GM21529 (cell line): Measurements from ENCODE around the gene MEN1.

Source experiments
- ATAC-seq: cut with Tn5 transposase; IDR thresholded peaks from one replicate; pipeline ENCODE4 v1.9.1; 2021; ENCODE audit not compliant: unreplicated experiment

Gene MEN1

GRCh38 chr11:64810271-64810890 lies at the start of gene MEN1:
Gene MEN1 (minus strand): TSS chr11:64810551. CDS start chr11:64810109, 442 bp downstream.
- ATAC-seq: peak; percentile 58

- peak; percentile 70 for ATAC-seq
Measured at GRCh38 chr11:64859542-64860414, 49.4 kb upstream of the MEN1 start.

DNA sequence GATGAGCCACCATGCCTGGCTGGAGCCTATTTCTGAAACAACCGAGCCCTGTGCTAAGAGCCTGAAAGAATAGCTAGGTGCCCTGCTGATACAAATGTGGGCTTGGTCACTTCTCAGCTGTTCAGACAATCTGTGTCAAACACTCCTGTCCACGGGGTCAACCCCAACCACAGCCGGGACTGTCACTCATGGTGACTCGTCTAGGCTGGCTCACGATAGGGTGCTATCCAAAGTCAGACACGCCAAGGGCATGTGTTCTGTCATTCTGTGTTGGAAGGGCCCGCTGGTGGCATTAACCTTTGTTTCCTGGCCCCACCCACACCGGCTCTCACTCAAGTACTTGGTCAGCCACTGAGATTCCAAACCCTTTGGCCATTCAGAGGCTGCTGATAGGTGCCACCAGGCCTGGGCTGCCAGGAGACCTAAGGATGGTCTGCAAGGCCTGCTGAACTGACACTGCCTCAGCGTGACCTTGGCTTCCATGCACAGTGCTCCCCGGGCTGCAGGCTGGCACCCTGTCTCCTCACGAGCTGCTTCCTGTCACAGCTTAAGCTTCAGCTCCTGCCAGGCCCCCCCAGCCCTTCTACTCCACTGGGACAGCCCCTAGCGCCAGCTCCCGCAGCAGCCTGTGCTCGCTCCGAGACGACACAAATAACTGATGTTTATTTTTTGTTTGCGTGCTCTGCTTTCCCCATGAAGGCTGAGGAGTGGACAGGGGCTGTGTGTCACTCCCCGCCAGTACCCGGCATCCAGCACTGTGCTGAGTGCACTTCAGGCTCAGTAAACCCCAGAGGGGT lies 48.3 kb upstream of the MEN1 start:
- peak; percentile 12 for ATAC-seq

- no peak for ATAC-seq
Measured at GRCh38 chr11:64857485-64857884, 47.1 kb upstream of the MEN1 start.

DNA sequence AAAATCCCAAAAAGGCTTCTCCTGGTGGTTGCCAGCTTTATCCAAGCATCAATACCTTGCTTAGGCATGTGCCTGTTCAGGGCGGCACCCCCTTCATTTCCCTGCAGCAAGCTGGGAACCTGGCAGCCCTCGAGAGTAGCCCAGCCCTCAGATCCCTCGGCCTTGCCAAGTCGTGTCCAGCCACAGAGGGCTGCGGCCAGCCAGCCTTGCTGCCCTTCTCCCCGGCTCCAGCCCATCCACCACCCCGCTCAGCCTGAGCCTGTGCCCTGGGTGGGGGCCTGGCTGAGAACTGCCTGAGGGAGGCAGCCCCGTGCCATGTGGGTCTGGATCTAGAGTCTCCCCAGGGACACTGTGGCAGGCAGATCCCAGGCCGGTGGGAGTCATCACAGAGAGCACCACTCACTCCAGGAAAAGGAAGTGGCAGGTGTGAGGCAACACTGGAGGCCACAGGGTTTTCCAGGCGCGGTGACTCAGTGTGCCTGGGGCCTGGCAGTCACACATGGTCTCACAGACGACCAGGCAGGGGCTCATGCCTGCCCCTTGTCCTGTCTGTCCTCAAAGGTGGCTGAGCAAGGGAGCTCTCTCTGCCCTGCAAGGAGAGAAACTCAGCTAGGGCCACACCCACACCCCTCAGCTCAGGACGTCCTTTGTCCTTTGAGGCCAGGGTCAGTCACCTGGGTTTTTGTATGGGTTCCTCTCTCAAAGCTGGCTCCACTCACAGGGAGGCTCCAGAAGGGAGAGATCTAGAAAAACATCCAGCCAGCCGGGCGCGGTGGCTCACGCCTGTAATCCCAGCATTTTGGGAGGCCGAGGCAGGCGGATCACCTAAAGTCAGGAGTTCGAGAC lies 46.3 kb upstream of the MEN1 start:
- no peak for ATAC-seq

- no peak for ATAC-seq
Measured at GRCh38 chr11:64855596-64856304, 45.4 kb upstream of the MEN1 start.

GRCh38 chr11:64854534-64855502 lies 44.5 kb upstream of the MEN1 start:
- no peak for ATAC-seq

DNA sequence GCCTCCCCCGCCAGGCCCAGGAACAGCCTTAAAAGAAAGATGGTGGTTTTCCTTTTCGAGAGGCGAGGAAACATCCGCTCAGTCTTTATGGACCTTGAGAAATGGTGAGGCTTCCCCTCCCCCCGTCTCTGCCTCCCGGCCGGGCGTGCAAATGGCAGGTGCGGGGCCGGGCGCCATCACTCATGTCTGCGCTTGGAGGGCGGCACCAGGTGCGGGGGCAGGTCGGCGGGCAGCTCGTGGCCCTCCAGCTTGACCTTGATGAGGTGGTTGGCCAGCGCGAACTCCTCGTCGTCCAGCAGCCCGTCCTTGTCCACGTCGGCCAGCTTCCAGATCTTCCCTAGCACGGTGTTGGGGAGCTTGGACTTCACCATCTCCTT lies 43.8 kb upstream of the MEN1 start:
- ATAC-seq: no peak

DNA sequence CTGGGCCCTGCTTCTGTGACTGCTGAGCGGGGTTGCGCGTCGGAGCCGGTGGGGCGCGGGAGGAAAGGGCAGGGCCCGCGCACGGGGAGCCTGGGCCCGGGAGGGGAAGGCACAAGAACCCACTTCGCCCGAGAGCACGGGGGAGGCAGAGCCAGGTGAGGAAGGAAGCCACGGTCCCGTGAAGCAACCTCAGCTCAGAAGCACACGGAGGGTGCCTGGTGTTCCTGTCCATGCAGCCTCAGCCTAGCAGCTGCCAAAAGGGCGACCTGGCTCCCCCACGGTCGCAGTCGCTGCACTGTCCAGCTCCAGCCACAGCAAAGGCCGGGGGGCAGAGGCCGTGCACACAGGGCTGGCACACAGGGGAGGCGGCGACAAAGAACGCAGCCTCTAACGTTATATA lies 43.4 kb upstream of the MEN1 start:
- no peak for ATAC-seq

DNA sequence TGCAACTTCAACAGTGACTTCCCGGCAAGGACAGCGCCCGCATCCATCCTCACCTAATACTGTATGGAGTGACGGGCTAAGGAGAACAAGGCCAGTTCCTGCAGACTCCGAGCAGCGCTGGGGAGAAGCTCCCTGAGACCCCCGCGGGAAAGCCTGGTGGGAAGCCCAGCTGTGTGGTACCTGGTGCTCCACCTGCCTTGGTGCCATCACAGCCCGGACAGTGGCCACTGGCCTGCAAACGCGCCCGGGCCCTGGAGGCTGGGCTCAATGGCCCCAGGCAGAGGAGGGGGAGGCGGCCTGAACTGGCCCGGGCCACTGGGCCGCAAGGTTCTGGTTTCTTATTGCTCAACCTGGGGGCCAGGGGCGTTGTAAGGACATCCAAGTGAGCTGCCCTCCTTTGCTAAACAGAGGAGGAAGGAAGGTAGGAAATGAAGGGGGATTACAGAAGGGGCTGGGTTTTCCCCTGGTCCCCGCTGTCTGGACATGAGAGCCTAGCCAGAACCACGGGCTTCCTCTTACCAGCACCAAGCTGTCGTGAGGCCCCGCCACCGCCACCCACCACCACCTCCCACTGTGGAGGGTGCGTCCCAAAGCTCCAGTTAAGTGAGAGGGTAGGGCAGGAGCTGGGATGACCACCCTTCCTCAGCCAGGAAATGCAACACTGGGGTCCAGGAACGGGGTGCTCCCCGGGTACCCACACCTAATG lies 42.6 kb upstream of the MEN1 start:
- no peak for ATAC-seq

DNA sequence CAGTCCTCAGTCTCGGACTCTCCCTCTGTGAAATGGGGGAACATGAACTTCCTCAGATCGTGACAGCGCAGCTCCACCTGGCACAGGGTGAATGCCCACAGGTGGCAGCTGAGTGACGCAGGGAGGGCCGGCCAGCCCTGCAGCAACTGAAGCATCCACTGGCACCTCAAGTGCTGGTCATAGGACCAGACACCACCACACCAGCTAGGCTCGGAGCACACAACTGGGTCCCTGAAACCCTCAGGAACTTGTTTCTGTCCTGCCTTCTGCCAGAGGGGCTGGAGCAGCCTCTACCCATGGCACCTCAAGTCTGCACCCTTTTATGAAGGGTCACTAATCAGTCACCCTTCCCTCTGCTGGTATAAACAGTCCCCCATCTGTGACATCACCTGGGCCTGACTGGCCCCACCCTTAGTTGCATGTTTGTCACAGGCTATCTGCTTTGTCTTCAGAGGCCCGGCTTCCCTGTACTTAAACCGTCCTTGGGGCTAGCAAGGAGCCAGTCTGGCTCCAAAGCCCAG lies 41.5 kb upstream of the MEN1 start:
- ATAC-seq: no peak

- ATAC-seq: peak; percentile 68
Measured at GRCh38 chr11:64850979-64851567, 40.7 kb upstream of the MEN1 start.

GRCh38 chr11:64849598-64850356 lies 39.4 kb upstream of the MEN1 start:
- no peak for ATAC-seq

- no peak for ATAC-seq
Measured at GRCh38 chr11:64848826-64849597, 38.7 kb upstream of the MEN1 start.

GRCh38 chr11:64848214-64848825 lies 38.0 kb upstream of the MEN1 start:
- ATAC-seq: no peak
